Measurements from ENCODE around the gene HOXC11. TPM values are rescaled to one million over a fixed set of nuclear protein-coding genes. Genes with fewer than 3 reads are reported as not detected.
A peak's percentile ranks its signal among the peaks of the same experiment; 100 is the strongest.

HOXC11 gene
- total RNA-seq, 8 experiments from 2014 or later: 0.08 to 9.5 (median 0.35) TPM; not detected in 2

- Histone ChIP-seq H3K4me3 (no peak overlapping the region), H3K27ac (no peak overlapping the region), H3K4me1 (replicated peaks in 1 of 2) (no peaks in the 10 kb centered on the region)
- in situ Hi-C loops (cut with MboI; ENCODE audit: low pct_unique_long_range_greater_than_20kb in 2 of 9, low sequenced_read_pairs in 9 of 9, unreplicated experiment in 9 of 9): no loop called here
- 3 to 50% (median 13%) methylated on average over 2 to 9 of the region's 10 CpGs; no CpG with 5 or more reads in 1 of the 10 experiments for WGBS, 10 experiments
- ATAC-seq (replicated peaks in 6 of 8): no peak
Measured at GRCh38 chr12:53955776-53956250, 17.1 kb upstream of the HOXC11 start.

- no peak overlapping the region for H3K27ac ChIP-seq
- peak in 3 of 8 experiments; percentile 56 to 75 (median 71) for ATAC-seq (replicated peaks in 6 of 8)
- H3K4me3 ChIP-seq: no peak overlapping the region
- in situ Hi-C loops (cut with MboI; ENCODE audit: low pct_unique_long_range_greater_than_20kb in 2 of 9, low sequenced_read_pairs in 9 of 9, unreplicated experiment in 9 of 9): no loop called here
- WGBS, 10 experiments: 0 to 39% (median 10%) methylated on average over 1 to 20 of the region's 25 CpGs; no CpG with 5 or more reads in 2 of the 10 experiments
- peaks cover 0 to 3% of the 10 kb centered on the region in 2 donors for H3K4me1 ChIP-seq (replicated peaks in 1 of 2)
Measured at GRCh38 chr12:53956251-53956887, 16.6 kb upstream of the HOXC11 start.

DNA sequence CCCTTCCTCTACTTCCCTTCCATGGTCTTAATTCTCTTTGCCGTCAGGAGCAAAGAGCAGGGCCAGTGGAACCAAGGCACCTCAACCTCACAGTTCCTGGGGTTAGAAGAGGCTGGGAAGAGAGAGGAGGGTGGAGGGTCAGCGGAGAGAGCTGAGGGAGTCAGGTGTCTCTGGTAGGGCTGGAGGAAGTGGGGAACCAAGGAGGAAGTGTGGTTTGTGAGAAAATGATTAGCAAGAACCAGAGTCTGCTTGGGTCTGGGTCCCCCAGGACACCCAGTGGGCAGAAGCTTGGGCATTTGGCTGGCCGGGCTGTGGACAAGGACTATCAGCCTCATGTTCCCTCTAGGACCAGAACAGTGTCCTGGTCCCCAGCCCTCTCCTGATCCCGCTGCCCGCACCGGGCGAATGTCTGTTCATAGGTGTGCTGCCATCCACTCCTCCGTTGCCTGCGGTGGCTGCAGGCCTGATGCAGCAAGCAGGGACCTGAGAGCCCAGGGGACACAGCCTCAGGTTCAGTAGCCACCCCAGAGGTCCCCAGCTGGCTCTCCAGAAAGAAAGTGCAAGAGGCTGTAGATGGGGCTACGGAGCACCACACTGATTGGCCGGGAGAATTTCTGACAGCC is 15.9 kb upstream of the HOXC11 start:
- H3K4me3 ChIP-seq: no peak overlapping the region
- in situ Hi-C loops (cut with MboI; ENCODE audit: low pct_unique_long_range_greater_than_20kb in 2 of 9, low sequenced_read_pairs in 9 of 9, unreplicated experiment in 9 of 9): no loop called here
- ATAC-seq (replicated peaks in 6 of 8): no peak
- no peak overlapping the region for H3K27ac ChIP-seq
- H3K4me1 ChIP-seq (replicated peaks in 1 of 2): peaks cover 0 to 3% of the 10 kb centered on the region in 2 donors
- 0 to 50% (median 19%) methylated on average over 1 to 4 of the region's 11 CpGs; no CpG with 5 or more reads in 3 of the 10 experiments for WGBS, 10 experiments

DNA sequence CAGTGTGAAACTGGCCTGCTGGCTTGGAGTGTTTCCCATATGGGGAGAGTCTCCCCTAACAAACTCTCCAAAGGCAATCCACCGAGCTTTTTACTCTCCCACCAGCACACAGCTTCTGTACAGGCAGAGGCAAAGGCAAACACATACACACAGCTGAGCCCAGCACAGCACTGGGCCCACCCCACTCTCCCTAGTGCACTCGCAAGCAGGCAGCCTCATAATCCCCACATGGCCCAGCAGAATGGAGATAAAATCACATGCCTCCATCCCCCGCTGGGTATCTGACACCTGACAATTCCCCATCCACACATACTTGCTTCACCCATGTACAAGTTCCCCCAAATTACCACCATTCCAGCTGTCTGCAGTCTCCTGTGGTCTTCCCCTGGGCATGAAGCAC is 14.8 kb upstream of the HOXC11 start:
- ATAC-seq (replicated peaks in 6 of 8): no peak
- WGBS, 10 experiments: 0 to 100% (median 14%) methylated on average over 1 to 2 of the region's 3 CpGs; no CpG with 5 or more reads in 5 of the 10 experiments

DNA sequence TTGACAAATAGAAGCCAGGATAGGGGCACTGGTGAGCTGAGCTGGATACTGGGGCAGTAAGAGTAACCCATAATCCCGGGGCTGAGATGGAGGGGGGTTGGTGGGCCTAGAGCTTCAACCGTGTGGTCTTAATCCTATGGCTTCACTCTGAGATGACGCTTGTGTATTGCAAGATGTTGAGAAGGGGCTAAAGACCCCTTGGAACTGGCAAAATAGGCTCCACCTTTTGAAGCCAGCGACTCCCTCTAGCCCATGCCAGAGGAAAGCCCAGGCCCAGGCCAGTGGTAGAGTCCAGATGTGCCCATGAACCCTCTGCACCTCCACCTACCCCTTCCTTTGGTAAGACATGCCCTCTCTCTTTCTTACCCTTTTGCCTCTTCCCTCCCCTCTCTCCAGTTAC is 13.6 kb upstream of the HOXC11 start:
- Histone ChIP-seq H3K4me1 (replicated peaks in 1 of 2) (peaks cover 0 to 3% of the 10 kb centered on the region in 2 donors), H3K27ac (no peak overlapping the region), H3K4me3 (no peak overlapping the region)
- in situ Hi-C loops (cut with MboI; ENCODE audit: low pct_unique_long_range_greater_than_20kb in 2 of 9, low sequenced_read_pairs in 9 of 9, unreplicated experiment in 9 of 9): no loop called here
- no peak for ATAC-seq (replicated peaks in 6 of 8)
- WGBS, 10 experiments: 0 to 20% (median 12%) methylated on average over 1 to 3 of the region's 4 CpGs; no CpG with 5 or more reads in 6 of the 10 experiments

More for the DNA sequence above, 14.8 kb upstream of the HOXC11 start:
- H3K4me1 ChIP-seq (replicated peaks in 1 of 2): peaks cover 0 to 3% of the 10 kb centered on the region in 2 donors
- H3K4me3 ChIP-seq: no peak overlapping the region
- in situ Hi-C loops (cut with MboI; ENCODE audit: low pct_unique_long_range_greater_than_20kb in 2 of 9, low sequenced_read_pairs in 9 of 9, unreplicated experiment in 9 of 9): no loop called here
- H3K27ac ChIP-seq: no peak overlapping the region

DNA sequence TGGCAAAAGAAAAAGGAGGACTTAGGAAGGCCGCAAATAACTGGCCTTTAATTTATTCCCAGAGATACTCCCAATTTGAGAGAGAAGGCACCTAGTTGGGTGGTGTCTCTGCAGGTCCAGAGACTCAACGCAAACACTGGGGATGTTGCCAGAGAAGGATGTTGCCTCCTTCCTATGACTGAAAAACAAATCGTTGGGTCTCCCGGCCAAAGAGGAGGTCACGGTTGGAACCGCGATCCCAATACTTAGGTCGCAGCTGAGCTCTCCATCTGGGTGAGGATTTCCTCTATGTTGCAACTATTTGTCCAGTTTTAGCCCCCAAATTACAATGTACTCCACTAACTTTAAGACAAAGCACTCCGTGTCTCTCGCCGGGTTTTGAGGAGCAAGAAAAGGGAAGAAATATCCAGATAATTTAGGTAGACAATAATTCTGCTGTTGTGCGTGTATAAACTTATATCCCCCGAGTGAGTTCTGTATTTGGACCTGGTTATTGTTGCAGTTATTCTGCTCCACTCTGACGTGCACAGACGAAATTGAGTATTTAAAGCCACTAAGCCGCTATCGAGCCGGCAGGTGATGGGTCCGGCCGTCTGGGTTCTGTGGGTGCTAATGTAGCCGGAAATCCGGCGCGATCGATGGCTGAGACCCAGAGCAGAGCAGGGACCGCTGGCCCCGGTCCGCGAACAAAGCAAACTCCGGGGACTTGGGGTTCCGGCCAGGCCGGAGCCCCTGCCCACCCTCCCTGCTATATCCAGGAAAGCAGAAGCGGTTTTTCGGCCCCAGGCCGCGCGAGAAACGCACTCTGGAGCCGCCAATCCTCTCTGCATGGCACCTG is 12.5 kb upstream of the HOXC11 start:
- in situ Hi-C loops (cut with MboI; ENCODE audit: low pct_unique_long_range_greater_than_20kb in 2 of 9, low sequenced_read_pairs in 9 of 9, unreplicated experiment in 9 of 9): no loop called here
- Histone ChIP-seq H3K27ac (no peak overlapping the region), H3K4me1 (replicated peaks in 1 of 2) (peaks cover 0 to 3% of the 10 kb centered on the region in 2 donors), H3K4me3 (no peak overlapping the region)
- 10 to 100% (median 26%) methylated on average over 4 to 26 of the region's 39 CpGs for WGBS, 10 experiments
- no peak for ATAC-seq (replicated peaks in 6 of 8)

GRCh38 chr12:53961025-53961761 is 11.7 kb upstream of the HOXC11 start:
- Histone ChIP-seq H3K27ac (no peak overlapping the region), H3K4me3 (no peak overlapping the region), H3K4me1 (replicated peaks in 1 of 2) (peaks cover 0 to 3% of the 10 kb centered on the region in 2 donors)
- in situ Hi-C loops (cut with MboI; ENCODE audit: low pct_unique_long_range_greater_than_20kb in 2 of 9, low sequenced_read_pairs in 9 of 9, unreplicated experiment in 9 of 9): no loop called here
- peak in 4 of 8 experiments; percentile 15 to 35 (median 23) for ATAC-seq (replicated peaks in 6 of 8)
- WGBS, 10 experiments: 0 to 13% (median 2%) methylated on average over 1 to 16 of the region's 72 CpGs; no CpG with 5 or more reads in 4 of the 10 experiments

- WGBS, 10 experiments: 11 to 100% (median 36%) methylated on average over 1 to 7 of the region's 7 CpGs
- Histone ChIP-seq H3K4me3 (no peak overlapping the region), H3K4me1 (replicated peaks in 1 of 2) (peaks cover 0 to 6% of the 10 kb centered on the region in 2 donors), H3K27ac (no peak overlapping the region)
- in situ Hi-C loops (cut with MboI; ENCODE audit: low pct_unique_long_range_greater_than_20kb in 2 of 9, low sequenced_read_pairs in 9 of 9, unreplicated experiment in 9 of 9): no loop called here
- ATAC-seq (replicated peaks in 6 of 8): no peak
Measured at GRCh38 chr12:53963005-53963404, 9.9 kb upstream of the HOXC11 start.

DNA sequence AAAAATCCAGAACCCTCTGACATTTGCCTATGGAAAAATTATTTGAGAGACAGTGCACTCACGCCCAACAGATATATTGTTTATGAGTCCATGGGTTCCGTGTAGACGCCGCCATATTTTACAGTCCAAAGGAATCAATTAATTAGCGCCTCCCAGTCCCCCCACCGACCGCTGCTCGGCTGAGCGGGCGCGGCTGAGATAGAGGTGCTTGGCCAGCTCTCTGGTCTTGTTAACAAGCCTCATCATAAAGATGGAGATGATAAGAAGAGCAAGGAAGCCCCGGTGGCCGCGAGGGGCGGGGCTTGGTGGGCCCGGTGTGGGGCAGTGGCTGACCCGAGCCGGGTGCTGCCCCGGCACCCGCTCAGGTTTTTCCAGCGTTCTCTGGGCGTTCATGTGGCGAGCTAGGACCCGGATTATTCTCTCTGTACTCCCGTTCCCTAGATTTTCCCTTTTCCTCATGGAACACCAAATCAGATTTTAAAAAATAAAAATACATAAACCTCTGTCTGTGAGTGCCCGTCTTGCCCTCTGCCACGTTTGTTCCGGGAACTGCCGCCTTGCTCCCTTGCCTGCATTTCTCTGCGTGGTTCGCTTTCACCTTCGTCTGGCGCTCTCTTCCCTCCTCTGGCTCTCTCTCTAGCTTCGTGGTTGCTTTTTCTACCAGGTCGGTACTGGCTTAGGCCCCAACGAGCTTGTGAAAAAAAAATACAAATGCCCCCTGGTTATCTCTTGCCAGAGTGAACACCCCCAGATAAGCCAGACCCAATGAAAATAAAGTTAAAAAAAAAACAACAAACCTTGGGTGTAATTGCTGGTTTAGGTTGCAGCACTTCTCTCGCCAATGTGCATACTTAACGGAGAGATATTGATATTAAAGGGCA is 9.3 kb upstream of the HOXC11 start:
- Histone ChIP-seq H3K27ac (no peak overlapping the region), H3K4me1 (replicated peaks in 1 of 2) (peaks cover 0 to 6% of the 10 kb centered on the region in 2 donors), H3K4me3 (no peak overlapping the region)
- ATAC-seq (replicated peaks in 6 of 8): peak in 1 of 8 experiments; percentile 26
- 0 to 68% (median 10%) methylated on average over 3 to 36 of the region's 38 CpGs for WGBS, 10 experiments
- in situ Hi-C loops (cut with MboI; ENCODE audit: low pct_unique_long_range_greater_than_20kb in 2 of 9, low sequenced_read_pairs in 9 of 9, unreplicated experiment in 9 of 9): no loop called here

DNA sequence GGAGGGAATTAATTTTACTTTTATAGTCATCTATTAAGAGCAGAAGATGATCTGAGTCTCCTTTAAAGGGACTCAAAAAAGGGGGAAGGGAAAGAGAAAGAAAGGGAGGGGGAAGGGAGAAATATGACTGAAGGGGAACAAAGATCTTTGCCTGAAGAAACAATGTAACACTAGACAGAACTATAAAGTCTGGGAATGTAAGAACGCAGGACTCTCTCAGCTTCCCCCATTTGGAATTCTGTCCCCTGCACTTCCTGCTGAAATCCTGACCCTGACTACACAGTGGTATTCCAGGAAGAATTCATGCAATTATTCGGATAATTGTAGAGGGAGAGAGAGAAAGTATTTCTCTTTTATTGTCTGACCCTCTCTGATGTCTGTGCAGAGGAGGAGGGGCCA is 8.6 kb upstream of the HOXC11 start:
- in situ Hi-C loops (cut with MboI; ENCODE audit: low pct_unique_long_range_greater_than_20kb in 2 of 9, low sequenced_read_pairs in 9 of 9, unreplicated experiment in 9 of 9): no loop called here
- H3K27ac ChIP-seq: no peak overlapping the region
- ATAC-seq (replicated peaks in 6 of 8): no peak
- WGBS, 10 experiments: 0 to 43% (median 0%) methylated on average over 1 to 2 of the region's 2 CpGs; no CpG with 5 or more reads in 3 of the 10 experiments
- H3K4me1 ChIP-seq (replicated peaks in 1 of 2): peaks cover 0 to 6% of the 10 kb centered on the region in 2 donors
- no peak overlapping the region for H3K4me3 ChIP-seq

DNA sequence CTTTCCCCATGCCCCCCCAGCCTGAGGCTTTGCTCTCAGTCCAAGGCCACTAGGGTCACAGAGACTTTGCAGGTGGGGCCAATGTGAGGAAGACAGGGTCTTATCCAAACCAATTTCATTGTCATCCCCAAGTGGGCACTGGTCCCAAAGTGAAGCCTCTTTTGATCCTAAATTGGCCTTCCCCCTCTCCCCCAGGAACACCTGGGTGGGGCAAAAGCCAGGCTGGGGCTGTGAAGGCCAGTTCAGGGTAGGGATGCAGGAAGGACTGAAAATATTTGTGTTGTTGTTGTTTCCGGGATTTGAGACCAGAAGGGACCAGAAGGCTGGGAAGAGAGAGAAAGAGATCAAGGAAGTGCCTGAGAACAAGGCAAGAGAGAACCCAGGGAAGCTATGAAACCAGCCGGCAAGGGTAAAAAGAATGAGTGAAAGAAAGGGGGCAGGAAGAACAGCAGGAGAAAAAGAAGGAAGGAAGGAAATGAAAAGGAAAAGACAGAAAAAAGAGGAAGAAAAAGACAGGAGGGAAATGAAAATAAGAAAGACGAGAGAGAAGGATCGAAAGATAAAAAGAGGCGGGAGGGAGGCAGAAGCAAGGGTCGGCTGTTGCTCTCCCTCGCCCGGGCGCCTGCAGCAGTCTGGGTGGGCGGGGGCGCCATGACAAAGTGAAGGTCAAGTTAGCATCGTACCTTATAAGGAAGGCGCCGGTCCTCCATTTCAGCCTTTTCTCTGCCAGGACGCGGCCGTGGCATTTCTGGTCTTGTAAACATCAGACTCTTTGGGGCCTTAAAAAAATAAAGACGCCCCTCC is 7.4 kb upstream of the HOXC11 start:
- peak in 1 of 8 experiments; percentile 66 for ATAC-seq (replicated peaks in 6 of 8)
- no peak overlapping the region for H3K27ac ChIP-seq
- in situ Hi-C loops (cut with MboI; ENCODE audit: low pct_unique_long_range_greater_than_20kb in 2 of 9, low sequenced_read_pairs in 9 of 9, unreplicated experiment in 9 of 9): no loop called here
- H3K4me1 ChIP-seq (replicated peaks in 1 of 2): peaks cover 0 to 6% of the 10 kb centered on the region in 2 donors
- no peak overlapping the region for H3K4me3 ChIP-seq
- WGBS, 10 experiments: 0 to 20% (median 6%) methylated on average over 4 to 15 of the region's 18 CpGs

Data from motor neuron (in vitro differentiated cells).